Measurements from ENCODE around the gene C1QL4. TPM values are rescaled to one million over a fixed set of nuclear protein-coding genes. Genes with fewer than 3 reads are reported as not detected.

C1QL4 gene
- total and polyA plus RNA-seq, 9 of the 15 experiments (the other 6 are each of a cell fraction or from before 2014, with no cell fraction given) = 0.08 to 2.1 (median 0.31) TPM

DNA sequence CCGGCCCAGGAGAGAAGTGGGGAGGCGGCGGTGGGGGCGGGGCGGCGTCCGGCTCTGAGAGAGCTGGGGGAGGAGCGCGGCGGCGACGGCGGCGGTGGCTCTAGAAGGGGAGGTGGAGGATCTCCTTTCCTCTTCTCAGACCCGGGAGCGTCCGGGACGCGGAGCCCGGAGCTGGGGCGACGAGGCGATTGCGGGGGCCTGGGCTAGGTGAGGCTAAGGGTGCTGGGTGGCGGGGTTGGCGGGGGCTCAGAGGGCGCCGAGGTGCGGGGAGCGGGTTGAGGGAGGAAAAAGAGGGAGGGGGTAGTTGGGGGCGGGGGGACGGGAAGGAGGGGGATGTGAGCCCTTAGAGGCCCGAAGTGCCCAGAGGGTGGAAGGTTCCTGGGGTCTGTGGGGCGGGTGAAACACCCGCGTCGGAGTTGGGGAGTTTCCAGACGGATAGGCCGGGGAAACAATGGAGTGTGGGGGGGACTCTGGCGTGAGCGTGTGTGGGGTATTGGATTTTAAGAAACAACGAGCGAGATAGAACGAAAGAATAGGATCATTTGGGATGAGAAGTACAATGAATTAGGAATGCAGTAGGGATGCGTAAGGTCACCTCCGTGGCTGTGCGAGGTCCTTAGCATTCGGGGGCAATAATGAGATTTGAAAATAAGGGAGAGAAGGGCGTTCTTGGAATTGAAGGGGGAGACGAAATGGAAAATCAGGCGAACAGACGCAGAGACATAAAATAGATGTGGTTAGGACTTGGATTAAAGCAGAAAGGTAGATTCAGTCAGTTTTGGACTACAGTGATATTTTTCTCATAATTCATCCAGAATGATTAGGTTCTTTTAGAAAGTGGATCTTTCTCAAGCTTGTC, 30.6 kb upstream of the C1QL4 start, which contains the start of gene SPATS2 (continued):
- TF ChIP-seq POLR2AphosphoS5 (IDR thresholded peaks at IDR 0.05; ENCODE audit: control insufficient read depth, insufficient read depth, low read depth, low read length) (peak; percentile 9; the same call in 1 of the 2 replicates), NR2F6 (CRISPR knock-in tag; IDR thresholded peaks at IDR 0.05) (no peak), MTA1 (IDR thresholded peaks at IDR 0.05; ENCODE audit: borderline replicate concordance) (0 out of 2 replicates have a peak, but pooled peaks have one; percentile 35), EGR1 (conservative IDR thresholded peaks at IDR 0.05) (peak; percentile 65; the same call in 1 of the 2 replicates), ZNF76 (CRISPR knock-in tag; IDR thresholded peaks at IDR 0.05; ENCODE audit: borderline replicate concordance) (no peak), HNRNPK (IDR thresholded peaks at IDR 0.05; ENCODE audit: low read depth, low read length, poor library complexity, severe bottlenecking) (no peak), TAF7 (tag; IDR thresholded peaks at IDR 0.05) (no peak), PHF21A (IDR thresholded peaks at IDR 0.05; ENCODE audit: borderline replicate concordance, low read depth) (0 out of 2 replicates have a peak, but pooled peaks have one; percentile 2), ZNF707 (CRISPR knock-in tag; conservative IDR thresholded peaks at IDR 0.05) (no peak), SMARCA4 (IDR thresholded peaks at IDR 0.05) (peak; percentile 16; the same call in 1 of the 2 replicates), BACH1 (tag; IDR thresholded peaks at IDR 0.05) (no peak)
- TF ChIP-seq, protein P1, sequence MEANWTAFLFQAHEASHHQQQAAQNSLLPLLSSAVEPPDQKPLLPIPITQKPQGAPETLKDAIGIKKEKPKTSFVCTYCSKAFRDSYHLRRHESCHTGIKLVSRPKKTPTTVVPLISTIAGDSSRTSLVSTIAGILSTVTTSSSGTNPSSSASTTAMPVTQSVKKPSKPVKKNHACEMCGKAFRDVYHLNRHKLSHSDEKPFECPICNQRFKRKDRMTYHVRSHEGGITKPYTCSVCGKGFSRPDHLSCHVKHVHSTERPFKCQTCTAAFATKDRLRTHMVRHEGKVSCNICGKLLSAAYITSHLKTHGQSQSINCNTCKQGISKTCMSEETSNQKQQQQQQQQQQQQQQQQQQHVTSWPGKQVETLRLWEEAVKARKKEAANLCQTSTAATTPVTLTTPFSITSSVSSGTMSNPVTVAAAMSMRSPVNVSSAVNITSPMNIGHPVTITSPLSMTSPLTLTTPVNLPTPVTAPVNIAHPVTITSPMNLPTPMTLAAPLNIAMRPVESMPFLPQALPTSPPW (CRISPR knock-in tag; IDR thresholded peaks at IDR 0.05) = peak; percentile 80
- TF ChIP-seq, protein P2, sequence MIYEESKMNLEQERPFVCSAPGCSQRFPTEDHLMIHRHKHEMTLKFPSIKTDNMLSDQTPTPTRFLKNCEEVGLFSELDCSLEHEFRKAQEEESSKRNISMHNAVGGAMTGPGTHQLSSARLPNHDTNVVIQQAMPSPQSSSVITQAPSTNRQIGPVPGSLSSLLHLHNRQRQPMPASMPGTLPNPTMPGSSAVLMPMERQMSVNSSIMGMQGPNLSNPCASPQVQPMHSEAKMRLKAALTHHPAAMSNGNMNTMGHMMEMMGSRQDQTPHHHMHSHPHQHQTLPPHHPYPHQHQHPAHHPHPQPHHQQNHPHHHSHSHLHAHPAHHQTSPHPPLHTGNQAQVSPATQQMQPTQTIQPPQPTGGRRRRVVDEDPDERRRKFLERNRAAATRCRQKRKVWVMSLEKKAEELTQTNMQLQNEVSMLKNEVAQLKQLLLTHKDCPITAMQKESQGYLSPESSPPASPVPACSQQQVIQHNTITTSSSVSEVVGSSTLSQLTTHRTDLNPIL (CRISPR knock-in tag; IDR thresholded peaks at IDR 0.05) = no peak
- TF ChIP-seq, protein P3, sequence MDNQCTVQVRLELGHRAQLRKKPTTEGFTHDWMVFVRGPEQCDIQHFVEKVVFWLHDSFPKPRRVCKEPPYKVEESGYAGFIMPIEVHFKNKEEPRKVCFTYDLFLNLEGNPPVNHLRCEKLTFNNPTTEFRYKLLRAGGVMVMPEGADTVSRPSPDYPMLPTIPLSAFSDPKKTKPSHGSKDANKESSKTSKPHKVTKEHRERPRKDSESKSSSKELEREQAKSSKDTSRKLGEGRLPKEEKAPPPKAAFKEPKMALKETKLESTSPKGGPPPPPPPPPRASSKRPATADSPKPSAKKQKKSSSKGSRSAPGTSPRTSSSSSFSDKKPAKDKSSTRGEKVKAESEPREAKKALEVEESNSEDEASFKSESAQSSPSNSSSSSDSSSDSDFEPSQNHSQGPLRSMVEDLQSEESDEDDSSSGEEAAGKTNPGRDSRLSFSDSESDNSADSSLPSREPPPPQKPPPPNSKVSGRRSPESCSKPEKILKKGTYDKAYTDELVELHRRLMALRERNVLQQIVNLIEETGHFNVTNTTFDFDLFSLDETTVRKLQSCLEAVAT (IDR thresholded peaks at IDR 0.05) = peak in 1 of 2 experiments; percentile 57; a peak in 1 of 4 replicates
- TF ChIP-seq, protein P4, sequence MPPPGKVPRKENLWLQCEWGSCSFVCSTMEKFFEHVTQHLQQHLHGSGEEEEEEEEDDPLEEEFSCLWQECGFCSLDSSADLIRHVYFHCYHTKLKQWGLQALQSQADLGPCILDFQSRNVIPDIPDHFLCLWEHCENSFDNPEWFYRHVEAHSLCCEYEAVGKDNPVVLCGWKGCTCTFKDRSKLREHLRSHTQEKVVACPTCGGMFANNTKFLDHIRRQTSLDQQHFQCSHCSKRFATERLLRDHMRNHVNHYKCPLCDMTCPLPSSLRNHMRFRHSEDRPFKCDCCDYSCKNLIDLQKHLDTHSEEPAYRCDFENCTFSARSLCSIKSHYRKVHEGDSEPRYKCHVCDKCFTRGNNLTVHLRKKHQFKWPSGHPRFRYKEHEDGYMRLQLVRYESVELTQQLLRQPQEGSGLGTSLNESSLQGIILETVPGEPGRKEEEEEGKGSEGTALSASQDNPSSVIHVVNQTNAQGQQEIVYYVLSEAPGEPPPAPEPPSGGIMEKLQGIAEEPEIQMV (tag; conservative IDR thresholded peaks at IDR 0.05; ENCODE audit: low read depth) = 0 out of 2 replicates have a peak, but pooled peaks have one; percentile 9
- TF ChIP-seq, protein P5, sequence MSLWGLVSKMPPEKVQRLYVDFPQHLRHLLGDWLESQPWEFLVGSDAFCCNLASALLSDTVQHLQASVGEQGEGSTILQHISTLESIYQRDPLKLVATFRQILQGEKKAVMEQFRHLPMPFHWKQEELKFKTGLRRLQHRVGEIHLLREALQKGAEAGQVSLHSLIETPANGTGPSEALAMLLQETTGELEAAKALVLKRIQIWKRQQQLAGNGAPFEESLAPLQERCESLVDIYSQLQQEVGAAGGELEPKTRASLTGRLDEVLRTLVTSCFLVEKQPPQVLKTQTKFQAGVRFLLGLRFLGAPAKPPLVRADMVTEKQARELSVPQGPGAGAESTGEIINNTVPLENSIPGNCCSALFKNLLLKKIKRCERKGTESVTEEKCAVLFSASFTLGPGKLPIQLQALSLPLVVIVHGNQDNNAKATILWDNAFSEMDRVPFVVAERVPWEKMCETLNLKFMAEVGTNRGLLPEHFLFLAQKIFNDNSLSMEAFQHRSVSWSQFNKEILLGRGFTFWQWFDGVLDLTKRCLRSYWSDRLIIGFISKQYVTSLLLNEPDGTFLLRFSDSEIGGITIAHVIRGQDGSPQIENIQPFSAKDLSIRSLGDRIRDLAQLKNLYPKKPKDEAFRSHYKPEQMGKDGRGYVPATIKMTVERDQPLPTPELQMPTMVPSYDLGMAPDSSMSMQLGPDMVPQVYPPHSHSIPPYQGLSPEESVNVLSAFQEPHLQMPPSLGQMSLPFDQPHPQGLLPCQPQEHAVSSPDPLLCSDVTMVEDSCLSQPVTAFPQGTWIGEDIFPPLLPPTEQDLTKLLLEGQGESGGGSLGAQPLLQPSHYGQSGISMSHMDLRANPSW (CRISPR knock-in tag; IDR thresholded peaks at IDR 0.05) = no peak
- TF ChIP-seq, protein P6, sequence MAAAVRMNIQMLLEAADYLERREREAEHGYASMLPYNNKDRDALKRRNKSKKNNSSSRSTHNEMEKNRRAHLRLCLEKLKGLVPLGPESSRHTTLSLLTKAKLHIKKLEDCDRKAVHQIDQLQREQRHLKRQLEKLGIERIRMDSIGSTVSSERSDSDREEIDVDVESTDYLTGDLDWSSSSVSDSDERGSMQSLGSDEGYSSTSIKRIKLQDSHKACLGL (CRISPR knock-in tag; IDR thresholded peaks at IDR 0.05; ENCODE audit: borderline replicate concordance, poor library complexity, severe bottlenecking) = no peak

Data from K562 (cell line).